Lower leg skin (tissue), 3 donors: ENCODE results near the gene POMC.

Experiments
- CTCF ChIP-seq, 3 donors: fragments of 450-650 bp; IDR thresholded peaks; one replicate each; pipeline ENCODE4 v1.5.1; 2016; ENCODE audit warnings: antibody characterized with exemption in 3 of 3, mild to moderate bottlenecking in 3 of 3, moderate library complexity in 2 of 3
- POLR2A ChIP-seq, 2 donors: fragments of 450-650 bp; IDR thresholded peaks; one replicate each; pipeline ENCODE4 v1.6.1; 2016 to 2017; ENCODE audit warnings: antibody characterized with exemption in 2 of 2, mild to moderate bottlenecking in 1 of 2, moderate library complexity in 1 of 2

DNA sequence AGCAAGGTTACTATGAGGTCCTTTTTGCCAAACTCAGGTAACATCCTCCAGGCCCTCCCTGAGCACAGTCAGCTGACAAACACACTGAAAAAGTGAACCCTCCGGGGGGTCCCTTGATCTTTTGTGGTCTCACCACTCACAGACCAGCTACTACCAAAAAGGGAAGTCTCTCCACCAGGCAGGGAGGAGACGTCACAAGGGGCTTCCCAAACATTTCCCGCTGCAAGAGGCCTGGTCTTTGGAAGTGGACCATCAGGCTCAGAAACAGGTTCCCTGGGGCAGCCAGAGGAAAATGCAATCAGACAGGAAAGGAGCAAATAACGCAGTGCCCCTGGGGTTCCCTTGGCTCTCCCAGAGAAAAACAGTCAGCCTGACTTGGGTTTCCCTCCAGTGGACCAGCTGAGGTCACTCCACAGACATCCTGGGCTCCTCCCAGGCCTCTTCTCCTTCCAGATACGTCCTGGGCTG is 38.7 kb upstream of the POMC start:
- TF ChIP-seq CTCF (IDR thresholded peaks at IDR 0.05) (no peak), POLR2A (IDR thresholded peaks at IDR 0.05) (no peak)
